Tibial nerve (tissue), 4 donors: ENCODE measurements around the gene CYSLTR2.

Source experiments
- CTCF ChIP-seq, 5 experiments: fragments of 200-600 bp in 3 of 5; fragments of 450-650 bp in 2 of 5; sonication (generic) in 3 of 5; IDR thresholded peaks; one replicate each; pipeline ENCODE4 v1.5.1; 2016 to 2019; ENCODE audit warnings: antibody characterized with exemption in 5 of 5, mild to moderate bottlenecking in 3 of 5, moderate library complexity in 2 of 5
- EP300 ChIP-seq, 2 donors: sonication (generic); formaldehyde crosslinking; IDR thresholded peaks; one replicate each; pipeline ENCODE4 v1.6.1; 2017; ENCODE audit warnings: antibody characterized with exemption in 2 of 2, mild to moderate bottlenecking in 1 of 2
- POLR2A ChIP-seq, 2 donors: fragments of 450-650 bp; IDR thresholded peaks; one replicate each; pipeline ENCODE4 v1.6.1; 2017; ENCODE audit warnings: antibody characterized with exemption in 2 of 2, mild to moderate bottlenecking in 2 of 2, moderate library complexity in 2 of 2

DNA sequence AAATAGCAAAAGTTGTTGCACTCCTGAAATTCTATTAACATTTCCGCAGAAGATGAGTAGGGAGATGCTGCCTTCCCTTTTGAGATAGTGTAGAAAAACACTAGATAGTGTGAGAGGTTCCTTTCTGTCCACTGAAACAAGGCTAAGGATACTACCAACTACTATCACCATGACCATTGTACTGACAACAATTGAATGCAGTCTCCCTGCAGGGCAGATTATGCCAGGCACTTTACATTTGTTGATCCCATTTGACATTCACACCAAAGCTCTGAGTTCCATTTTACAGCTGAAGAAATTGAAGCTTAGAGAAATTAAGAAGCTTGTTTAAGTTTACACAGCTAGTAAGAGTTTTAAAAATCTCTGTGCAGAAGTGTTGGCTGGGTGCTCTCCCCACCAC lies 55.0 kb downstream of the CYSLTR2 start:
- TF ChIP-seq POLR2A (IDR thresholded peaks at IDR 0.05) (no peak), EP300 (IDR thresholded peaks at IDR 0.05) (no peak), CTCF (IDR thresholded peaks at IDR 0.05) (no peak)
